ENCODE measurements around the gene RFXAP. TPM values are rescaled to one million over a fixed set of nuclear protein-coding genes. Genes with fewer than 3 reads are reported as not detected.

The RFXAP gene
- total RNA-seq, 1 donor from 2014 or later, result 5.5 TPM

- Histone ChIP-seq H3K36me3 (ENCODE audit: insufficient read depth, low read length) (no peaks in the 10 kb centered on the region), H3K9ac (ENCODE audit: low read length) (no peak overlapping the region), H3K79me2 (ENCODE audit: insufficient read depth, low read length) (no peaks in the 10 kb centered on the region), H2AFZ (ENCODE audit: low read depth, low read length) (no peak overlapping the region), H3K4me2 (ENCODE audit: low read length) (no peak overlapping the region), H4K20me1 (ENCODE audit: insufficient read depth, low read length) (no peaks in the 10 kb centered on the region), H3K9me3 (ENCODE audit: insufficient read depth, low read depth, low read length) (no peaks in the 10 kb centered on the region), H3K4me1 (ENCODE audit: insufficient read depth, low read length) (no peaks in the 10 kb centered on the region), H3K27ac (ENCODE audit: low read depth, low read length) (no peak overlapping the region), H3K27me3 (ENCODE audit: insufficient read depth, low read length) (no peaks in the 10 kb centered on the region), H3K4me3 (ENCODE audit: insufficient read depth, low read depth, low read length) (no peak overlapping the region)
- Mint-ChIP-seq H3K4me3 (ENCODE audit: unreplicated experiment) (no peak overlapping the region), H3K36me3 (ENCODE audit: low read depth, unreplicated experiment) (no peaks in the 10 kb centered on the region), H3K27ac (ENCODE audit: unreplicated experiment) (no peak overlapping the region), H3K4me1 (ENCODE audit: low read depth, unreplicated experiment) (peaks cover 19% of the 10 kb centered on the region), H3K9me3 (ENCODE audit: unreplicated experiment) (no peaks in the 10 kb centered on the region), H3K27me3 (ENCODE audit: low read depth, unreplicated experiment) (no peaks in the 10 kb centered on the region)
- DNase-seq (ENCODE audit: low read depth) (no peak), FAIRE-seq (no peak)
- TF ChIP-seq EZH2 (IDR thresholded peaks at IDR 0.05; ENCODE audit: insufficient read depth, low read length), result no peak
- TF ChIP-seq CTCF (IDR thresholded peaks at IDR 0.05; ENCODE audit: insufficient read depth, low read depth, low read length), result no peak
Measured at GRCh38 chr13:36789730-36790129, 29.3 kb upstream of the RFXAP start.

- no peak overlapping the region for H3K27ac ChIP-seq (ENCODE audit: low read depth, low read length)
- no peaks in the 10 kb centered on the region for H3K9me3 ChIP-seq (ENCODE audit: insufficient read depth, low read depth, low read length)
- Mint-ChIP-seq H3K4me3 (ENCODE audit: unreplicated experiment) (no peak overlapping the region), H3K9me3 (ENCODE audit: unreplicated experiment) (peaks cover 6% of the 10 kb centered on the region), H3K27ac (ENCODE audit: unreplicated experiment) (no peak overlapping the region), H3K4me1 (ENCODE audit: low read depth, unreplicated experiment) (no peaks in the 10 kb centered on the region), H3K36me3 (ENCODE audit: low read depth, unreplicated experiment) (no peaks in the 10 kb centered on the region), H3K27me3 (ENCODE audit: low read depth, unreplicated experiment) (no peaks in the 10 kb centered on the region)
- H3K9ac ChIP-seq (ENCODE audit: low read length), result no peak overlapping the region
- H3K79me2 ChIP-seq (ENCODE audit: insufficient read depth, low read length), result no peaks in the 10 kb centered on the region
- TF ChIP-seq EZH2 (IDR thresholded peaks at IDR 0.05; ENCODE audit: insufficient read depth, low read length), result no peak
- TF ChIP-seq CTCF (IDR thresholded peaks at IDR 0.05; ENCODE audit: insufficient read depth, low read depth, low read length), result no peak
- no peaks in the 10 kb centered on the region for H3K27me3 ChIP-seq (ENCODE audit: insufficient read depth, low read length)
- H3K4me3 ChIP-seq (ENCODE audit: insufficient read depth, low read depth, low read length), result no peak overlapping the region
- H3K4me1 ChIP-seq (ENCODE audit: insufficient read depth, low read length), result no peaks in the 10 kb centered on the region
- DNase-seq (ENCODE audit: low read depth) (no peak), FAIRE-seq (no peak)
- H3K4me2 ChIP-seq (ENCODE audit: low read length), result no peak overlapping the region
- H4K20me1 ChIP-seq (ENCODE audit: insufficient read depth, low read length), result no peaks in the 10 kb centered on the region
- H2AFZ ChIP-seq (ENCODE audit: low read depth, low read length), result no peak overlapping the region
- H3K36me3 ChIP-seq (ENCODE audit: insufficient read depth, low read length), result no peaks in the 10 kb centered on the region
Measured at GRCh38 chr13:36794706-36795105, 24.3 kb upstream of the RFXAP start.

GRCh38 chr13:36795463-36795862 lies 23.6 kb upstream of the RFXAP start:
- Histone ChIP-seq H3K27ac (ENCODE audit: low read depth, low read length) (no peak overlapping the region), H4K20me1 (ENCODE audit: insufficient read depth, low read length) (no peaks in the 10 kb centered on the region), H3K9ac (ENCODE audit: low read length) (no peak overlapping the region), H3K27me3 (ENCODE audit: insufficient read depth, low read length) (no peaks in the 10 kb centered on the region), H3K36me3 (ENCODE audit: insufficient read depth, low read length) (no peaks in the 10 kb centered on the region), H3K79me2 (ENCODE audit: insufficient read depth, low read length) (no peaks in the 10 kb centered on the region), H2AFZ (ENCODE audit: low read depth, low read length) (no peak overlapping the region), H3K4me1 (ENCODE audit: insufficient read depth, low read length) (no peaks in the 10 kb centered on the region), H3K4me2 (ENCODE audit: low read length) (no peak overlapping the region), H3K4me3 (ENCODE audit: insufficient read depth, low read depth, low read length) (no peak overlapping the region), H3K9me3 (ENCODE audit: insufficient read depth, low read depth, low read length) (no peaks in the 10 kb centered on the region)
- Mint-ChIP-seq H3K4me1 (ENCODE audit: low read depth, unreplicated experiment) (no peaks in the 10 kb centered on the region), H3K36me3 (ENCODE audit: low read depth, unreplicated experiment) (no peaks in the 10 kb centered on the region), H3K27me3 (ENCODE audit: low read depth, unreplicated experiment) (no peaks in the 10 kb centered on the region), H3K9me3 (ENCODE audit: unreplicated experiment) (peaks cover 6% of the 10 kb centered on the region), H3K27ac (ENCODE audit: unreplicated experiment) (no peak overlapping the region), H3K4me3 (ENCODE audit: unreplicated experiment) (no peak overlapping the region)
- no peak for FAIRE-seq
- no peak for DNase-seq (ENCODE audit: low read depth)
- no peak for TF ChIP-seq EZH2 (IDR thresholded peaks at IDR 0.05; ENCODE audit: insufficient read depth, low read length)
- TF ChIP-seq CTCF (IDR thresholded peaks at IDR 0.05; ENCODE audit: insufficient read depth, low read depth, low read length), result no peak
